Measurements from ENCODE around the gene ACKR4.

The ACKR4 gene

DNA sequence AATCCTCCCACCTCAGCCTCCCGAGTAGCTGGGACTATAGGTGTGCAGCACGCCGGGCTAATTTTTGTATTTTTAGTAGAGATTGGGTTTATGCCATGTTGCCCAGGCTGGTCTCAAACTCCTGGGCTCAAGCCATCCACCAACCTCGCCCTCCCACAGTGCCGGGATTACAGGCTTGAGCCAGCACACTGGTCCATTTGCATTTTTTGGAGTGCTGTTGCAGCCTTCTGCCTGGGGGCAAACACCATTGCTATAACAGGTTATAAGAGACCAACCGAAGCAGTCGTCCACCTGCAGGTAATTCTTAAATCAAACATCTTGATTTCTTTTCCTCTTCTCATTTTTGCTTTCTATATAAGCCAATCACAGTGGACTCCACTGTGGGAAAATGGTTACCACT is 27.7 kb downstream of the ACKR4 start:
- no peak for DNase-seq (ENCODE audit: low read depth)
- H3K4me3 ChIP-seq (ENCODE audit: low read length), result no peak overlapping the region
- TF ChIP-seq, protein P1, sequence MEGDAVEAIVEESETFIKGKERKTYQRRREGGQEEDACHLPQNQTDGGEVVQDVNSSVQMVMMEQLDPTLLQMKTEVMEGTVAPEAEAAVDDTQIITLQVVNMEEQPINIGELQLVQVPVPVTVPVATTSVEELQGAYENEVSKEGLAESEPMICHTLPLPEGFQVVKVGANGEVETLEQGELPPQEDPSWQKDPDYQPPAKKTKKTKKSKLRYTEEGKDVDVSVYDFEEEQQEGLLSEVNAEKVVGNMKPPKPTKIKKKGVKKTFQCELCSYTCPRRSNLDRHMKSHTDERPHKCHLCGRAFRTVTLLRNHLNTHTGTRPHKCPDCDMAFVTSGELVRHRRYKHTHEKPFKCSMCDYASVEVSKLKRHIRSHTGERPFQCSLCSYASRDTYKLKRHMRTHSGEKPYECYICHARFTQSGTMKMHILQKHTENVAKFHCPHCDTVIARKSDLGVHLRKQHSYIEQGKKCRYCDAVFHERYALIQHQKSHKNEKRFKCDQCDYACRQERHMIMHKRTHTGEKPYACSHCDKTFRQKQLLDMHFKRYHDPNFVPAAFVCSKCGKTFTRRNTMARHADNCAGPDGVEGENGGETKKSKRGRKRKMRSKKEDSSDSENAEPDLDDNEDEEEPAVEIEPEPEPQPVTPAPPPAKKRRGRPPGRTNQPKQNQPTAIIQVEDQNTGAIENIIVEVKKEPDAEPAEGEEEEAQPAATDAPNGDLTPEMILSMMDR (conservative IDR thresholded peaks at IDR 0.05; ENCODE audit: low read length), result no peak

DNA sequence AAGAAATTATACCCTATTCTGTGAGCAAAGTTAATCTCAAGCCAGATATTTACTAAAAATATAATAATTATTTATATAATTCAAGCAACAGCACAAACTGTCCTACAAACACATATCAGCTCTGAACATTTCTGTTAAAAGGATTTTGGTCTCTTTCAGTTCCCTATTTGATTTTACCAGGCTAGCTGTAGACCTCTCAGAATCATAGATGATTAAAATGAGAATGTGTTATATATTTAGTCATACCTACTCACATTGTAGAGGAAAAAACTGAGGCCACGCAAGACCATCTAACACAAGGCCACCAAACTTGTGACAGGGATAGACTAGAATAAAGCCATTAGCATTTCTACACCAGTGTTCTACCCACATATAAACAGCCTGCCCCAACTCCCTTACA is 28.5 kb downstream of the ACKR4 start:
- TF ChIP-seq, protein P1 (conservative IDR thresholded peaks at IDR 0.05; ENCODE audit: low read length), result no peak
- H3K4me3 ChIP-seq (ENCODE audit: low read length), result no peak overlapping the region
- no peak for DNase-seq (ENCODE audit: low read depth)

DNA sequence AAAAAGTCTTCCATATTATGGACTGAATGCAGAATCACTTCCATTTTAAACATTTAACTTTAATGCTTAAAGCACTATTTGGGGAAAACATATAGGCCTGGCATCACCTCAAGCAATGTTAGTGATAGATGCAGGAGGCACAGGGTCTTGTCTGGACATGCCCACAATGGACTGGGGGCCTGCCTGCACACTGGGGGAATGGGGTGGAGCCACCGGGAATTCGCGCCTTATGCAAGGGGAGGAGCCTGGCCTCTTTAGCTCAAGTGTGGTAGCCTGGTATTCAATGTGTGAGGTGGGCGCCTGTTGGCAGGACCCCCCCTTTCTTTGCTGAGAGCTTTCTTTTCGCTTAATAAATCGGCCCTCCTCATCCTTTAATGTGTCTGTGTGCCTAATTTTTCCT is 29.9 kb downstream of the ACKR4 start:
- TF ChIP-seq, protein P1 (conservative IDR thresholded peaks at IDR 0.05; ENCODE audit: low read length), result no peak
- H3K4me3 ChIP-seq (ENCODE audit: low read length), result no peak overlapping the region
- DNase-seq (ENCODE audit: low read depth), result no peak

DNA sequence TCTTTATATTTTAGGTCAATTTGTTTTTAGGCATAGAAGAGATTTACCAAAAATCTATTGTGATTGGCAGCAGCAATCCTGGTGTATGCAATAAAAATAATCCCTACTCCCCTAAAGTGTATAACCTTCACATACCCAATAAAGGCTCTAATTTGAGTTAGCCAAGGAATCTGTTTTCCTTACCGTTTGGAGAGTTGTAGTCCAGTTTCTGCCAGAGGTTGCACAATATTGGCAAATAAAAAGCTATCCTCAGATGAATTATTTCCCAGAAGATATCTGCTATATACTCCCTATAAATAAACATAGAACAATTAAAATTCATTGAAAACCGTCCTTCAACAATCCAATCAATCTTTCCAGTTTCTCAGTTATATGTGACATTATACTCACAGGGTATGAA is 31.1 kb downstream of the ACKR4 start:
- DNase-seq (ENCODE audit: low read depth), result peak; percentile 31
- no peak overlapping the region for H3K4me3 ChIP-seq (ENCODE audit: low read length)
- TF ChIP-seq, protein P1 (conservative IDR thresholded peaks at IDR 0.05; ENCODE audit: low read length), result no peak

DNA sequence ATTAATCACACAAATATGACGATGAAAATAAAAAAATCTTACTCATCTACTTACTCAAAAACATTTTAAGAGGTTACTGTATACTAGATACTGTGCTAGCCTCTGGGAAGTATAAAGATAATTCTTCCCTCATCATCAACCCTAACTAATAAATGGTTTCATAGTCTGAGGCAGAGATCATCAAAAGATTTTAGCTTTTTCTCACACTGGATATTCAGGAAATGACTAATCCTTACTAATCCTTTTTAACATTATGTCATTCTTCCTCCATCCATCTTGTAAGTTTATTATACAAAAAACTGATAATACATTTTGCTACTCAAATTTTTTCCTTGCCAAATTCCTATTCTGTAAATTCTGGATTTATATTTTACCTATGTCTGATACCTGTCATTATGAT is 32.9 kb downstream of the ACKR4 start:
- no peak overlapping the region for H3K4me3 ChIP-seq (ENCODE audit: low read length)
- peak; percentile 71 for DNase-seq (ENCODE audit: low read depth)
- TF ChIP-seq, protein P1 (conservative IDR thresholded peaks at IDR 0.05; ENCODE audit: low read length), result no peak

DNA sequence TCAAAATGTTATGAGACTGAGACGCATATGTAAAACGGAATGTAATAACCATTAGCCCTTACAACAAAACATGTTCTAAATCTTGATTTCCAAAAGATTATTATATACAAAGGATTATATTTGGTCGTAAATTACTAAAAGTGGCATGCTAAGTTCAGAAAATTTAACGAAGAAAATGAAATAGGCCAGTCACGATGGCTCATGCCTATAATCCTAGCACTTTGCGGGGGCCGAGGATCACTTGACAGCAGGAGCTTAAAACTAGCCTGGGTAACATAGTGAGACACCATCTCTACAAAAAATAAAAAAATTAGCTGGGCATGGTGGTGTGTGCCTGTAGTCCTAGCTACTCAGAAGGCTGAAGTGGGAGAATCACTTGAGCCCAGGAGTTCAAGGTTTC is 33.5 kb downstream of the ACKR4 start:
- DNase-seq (ENCODE audit: low read depth), result no peak
- H3K4me3 ChIP-seq (ENCODE audit: low read length), result no peak overlapping the region
- TF ChIP-seq, protein P1 (conservative IDR thresholded peaks at IDR 0.05; ENCODE audit: low read length), result no peak

DNA sequence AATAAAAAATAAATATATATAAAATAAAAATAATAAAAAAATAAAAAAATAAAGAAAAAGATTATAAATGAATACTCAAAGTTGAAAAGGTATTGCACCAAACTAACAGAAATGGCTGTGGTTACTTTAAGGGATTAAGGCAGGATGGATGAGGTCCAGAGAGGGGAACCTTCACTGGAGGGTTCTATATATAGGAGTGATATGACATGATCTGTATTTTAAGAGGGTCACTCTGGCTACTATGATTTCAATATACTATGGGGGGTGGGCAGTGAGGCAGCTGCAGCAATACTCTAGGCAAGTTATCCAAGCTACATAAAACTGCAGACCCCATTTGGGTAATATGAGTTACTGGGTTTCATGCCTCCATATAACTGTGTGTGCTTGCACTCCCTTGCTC is 38.0 kb downstream of the ACKR4 start:
- DNase-seq (ENCODE audit: low read depth), result no peak
- TF ChIP-seq, protein P1 (conservative IDR thresholded peaks at IDR 0.05; ENCODE audit: low read length), result no peak

More for the DNA sequence above, 38.0 kb downstream of the ACKR4 start:
- H3K4me3 ChIP-seq (ENCODE audit: low read length), result no peak overlapping the region

Data from AG10803 (cell line).